NCI-H345 treated with DMSO at 0.1 percent for 48 hours (cell line): Measurements from ENCODE around the gene A2M.

Experiments
- DNase-seq: peaks from one replicate; lab custom pipeline; 2025; ENCODE audit not compliant: unreplicated experiment; lab: John Stamatoyannopoulos, UW

A2M gene

DNA sequence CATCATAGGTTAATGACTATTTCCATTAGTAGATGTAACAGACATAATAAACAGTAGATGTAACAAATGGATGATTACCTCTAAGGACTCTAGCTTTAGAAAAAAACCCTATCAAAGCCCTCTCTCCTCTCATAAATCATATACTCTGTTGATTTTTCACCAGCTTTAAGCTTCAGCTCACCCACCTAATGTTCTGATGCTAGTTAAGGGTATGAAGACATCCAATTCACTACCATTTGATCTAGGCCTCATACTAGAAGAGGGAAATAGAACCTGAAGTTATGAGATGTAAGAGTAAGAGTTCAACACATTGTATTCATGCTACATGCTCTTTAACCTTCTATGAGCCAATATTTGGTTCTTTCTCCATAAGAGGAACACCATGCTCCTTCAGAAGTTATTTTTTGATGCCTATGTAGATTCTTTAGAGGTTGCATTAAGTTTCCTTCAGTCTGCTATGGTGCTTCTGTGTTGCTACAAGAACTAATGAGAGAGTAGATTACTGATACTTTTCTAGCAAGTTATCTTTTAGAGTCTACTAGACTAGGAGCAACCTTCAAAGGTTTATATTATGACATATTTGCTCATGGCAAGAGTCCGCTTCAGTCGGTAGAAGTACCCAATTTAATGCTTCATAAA lies 16.0 kb downstream of the A2M start:
- no peak for DNase-seq

DNA sequence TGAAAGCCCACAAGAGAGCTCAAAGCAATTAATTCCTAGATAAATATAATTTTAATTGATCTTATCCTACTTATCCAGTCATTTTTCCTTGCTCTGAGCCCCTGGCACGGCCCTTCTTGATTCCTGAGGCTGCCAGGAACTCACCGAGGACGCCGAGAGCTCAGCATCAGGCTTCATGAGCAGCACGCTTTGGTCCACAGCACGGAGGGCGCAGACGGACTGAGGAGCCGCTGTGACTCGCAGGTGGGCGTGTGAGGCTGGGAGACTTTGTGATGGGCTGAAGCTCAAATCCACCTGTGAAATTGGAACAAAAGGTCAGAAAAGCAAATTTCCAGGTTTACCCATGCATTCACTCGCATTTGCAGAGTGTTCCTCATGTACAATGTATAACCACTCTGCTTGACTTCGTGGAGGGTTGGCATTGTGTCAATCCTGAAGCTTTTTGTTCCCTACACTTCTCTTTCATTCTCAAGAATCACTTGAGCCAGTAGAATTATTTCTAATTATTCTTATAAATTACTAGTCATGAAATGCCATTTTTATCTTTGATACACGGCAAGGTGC lies 17.2 kb downstream of the A2M start:
- no peak for DNase-seq

DNA sequence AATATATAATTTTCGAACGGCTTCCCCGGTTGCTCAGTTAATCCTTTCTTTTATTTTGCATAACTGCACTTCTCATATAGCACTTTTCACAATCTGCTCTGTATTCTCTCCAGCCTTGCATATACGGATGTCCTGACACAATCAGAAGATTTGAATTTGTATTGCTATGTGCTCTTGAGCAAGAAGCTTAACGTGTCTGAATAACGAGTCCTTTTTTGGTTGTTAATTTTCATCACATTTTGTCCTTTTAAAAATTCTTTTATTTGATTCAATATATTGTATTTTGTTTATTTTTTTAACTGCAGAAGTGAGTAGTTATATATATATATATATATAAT lies 17.6 kb downstream of the A2M start:
- DNase-seq: no peak

DNA sequence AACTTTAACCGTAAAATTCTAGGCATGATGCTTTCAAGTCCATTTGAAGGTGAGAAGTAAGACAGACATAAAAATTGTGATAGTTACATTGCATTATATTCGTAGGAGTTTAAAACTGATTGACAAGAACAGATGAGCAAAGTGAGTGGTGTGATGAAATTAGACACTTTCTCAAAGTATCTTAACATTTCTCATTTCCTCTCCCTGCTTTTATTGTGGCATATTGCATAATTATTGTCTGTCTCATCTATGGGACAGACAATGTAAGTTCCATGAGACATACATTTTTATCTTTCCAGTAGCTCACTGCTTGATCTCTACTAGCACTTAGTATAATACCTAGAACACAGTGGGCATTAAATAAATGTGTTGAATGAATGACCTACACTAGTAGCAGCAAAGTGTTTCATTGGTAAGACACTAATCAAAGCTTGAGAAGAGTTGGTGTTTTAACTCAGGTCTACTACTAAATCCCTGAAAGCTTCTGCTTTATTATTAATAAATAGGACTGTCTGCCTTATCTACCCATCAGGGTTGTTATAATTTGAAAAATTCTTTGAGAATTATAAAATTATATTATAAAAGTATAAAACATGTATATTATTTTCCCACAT lies 19.0 kb downstream of the A2M start:
- no peak for DNase-seq

DNA sequence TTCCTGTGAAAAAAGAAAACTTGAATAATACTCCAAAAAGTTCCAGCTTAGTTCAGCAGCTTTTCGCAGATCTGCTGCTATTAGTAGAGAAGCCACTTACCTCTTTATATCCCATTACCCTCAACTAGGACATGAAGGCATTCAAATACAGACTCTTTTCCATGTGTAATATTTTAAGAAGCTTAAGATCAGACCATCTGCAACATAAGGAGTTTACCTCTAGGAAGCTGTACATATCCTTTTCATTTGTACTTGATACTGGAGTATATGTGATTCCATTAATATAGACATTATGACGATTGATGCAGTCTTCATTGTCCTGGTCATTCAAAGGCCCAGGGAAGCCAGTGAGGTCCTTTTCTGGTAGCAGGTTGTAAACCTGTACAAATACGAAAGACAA lies 20.4 kb downstream of the A2M start:
- DNase-seq: no peak

DNA sequence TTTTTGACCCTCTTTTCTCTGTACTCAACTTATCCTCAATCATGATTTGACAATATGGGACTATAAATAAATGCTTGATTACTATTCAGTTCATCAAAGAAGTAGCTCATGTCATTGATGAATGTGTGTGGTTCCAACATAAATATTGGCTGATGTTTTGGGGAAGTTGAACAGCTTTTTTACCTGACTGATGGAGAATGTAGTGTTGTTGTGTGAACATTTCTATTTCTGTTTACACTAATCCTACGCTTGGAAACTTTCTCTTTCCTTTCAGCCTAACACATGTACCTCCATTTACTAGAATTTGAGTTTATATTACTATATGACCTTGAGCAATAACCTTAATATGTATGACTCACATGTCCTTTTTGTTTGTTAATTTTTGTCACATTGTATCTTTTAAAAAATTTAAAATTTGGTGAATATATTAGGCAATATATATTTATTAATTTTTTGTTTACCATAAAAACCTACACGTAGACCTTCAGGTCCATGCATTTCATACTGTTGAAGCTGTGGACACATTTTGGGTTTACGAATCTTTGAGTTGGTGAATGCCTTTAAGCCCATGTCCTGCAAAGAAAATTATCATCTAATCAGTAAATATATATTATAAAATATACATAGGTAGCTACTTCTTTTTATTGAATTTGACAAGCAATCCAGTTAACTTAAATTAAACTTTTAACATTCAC lies 21.1 kb downstream of the A2M start:
- no peak for DNase-seq

DNA sequence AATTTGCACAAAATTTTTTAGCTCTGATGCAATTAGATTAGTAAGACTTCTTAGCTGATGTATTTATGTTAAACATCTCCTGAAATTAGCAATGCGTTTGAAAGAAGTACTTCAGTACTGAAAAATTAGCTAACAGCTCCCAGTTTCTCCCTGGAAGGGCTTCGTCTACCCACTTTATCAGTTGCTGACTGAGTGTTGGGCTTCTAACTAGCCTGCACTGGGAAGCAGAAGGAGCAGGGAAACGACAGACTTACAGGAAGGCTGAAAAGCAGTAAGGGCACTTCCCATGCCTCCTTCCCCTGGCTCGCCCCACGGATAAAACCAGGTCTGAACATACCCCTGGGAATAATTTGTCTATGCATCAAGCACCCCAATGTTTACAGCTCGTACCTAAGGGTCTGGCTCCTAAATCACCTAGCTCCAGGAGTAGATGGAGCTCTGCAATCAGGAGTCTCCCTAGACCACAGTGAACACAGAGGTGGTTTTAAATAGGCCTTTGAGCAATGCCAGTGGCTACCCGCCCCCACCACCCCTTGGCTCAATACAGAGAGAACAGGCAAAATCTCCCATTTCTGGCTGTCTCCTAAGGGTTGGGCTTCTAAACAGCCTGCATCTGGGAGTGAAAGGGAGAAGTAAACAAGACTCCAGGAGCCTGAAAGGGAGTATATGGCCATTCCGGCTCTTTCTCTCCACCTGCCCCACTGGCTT lies 23.7 kb downstream of the A2M start:
- DNase-seq: no peak

DNA sequence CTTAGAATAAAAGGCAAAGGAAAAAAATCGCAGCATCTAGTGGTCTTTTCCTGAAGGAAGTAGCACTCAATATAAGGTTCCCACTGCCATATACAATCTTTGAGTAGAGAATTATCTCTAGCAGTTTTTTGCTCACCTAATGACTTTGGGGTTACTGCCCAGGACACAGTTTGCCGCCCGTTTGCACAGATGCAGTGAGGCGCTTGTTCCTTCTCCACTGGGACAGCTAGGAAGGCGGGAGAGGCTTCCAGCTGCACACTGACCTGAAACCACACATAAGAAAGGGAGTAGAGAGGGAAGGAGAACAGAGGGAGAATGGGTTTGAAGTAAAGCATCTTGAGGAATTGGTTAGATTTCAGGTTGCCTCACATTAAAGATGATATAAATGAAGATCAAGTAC lies 25.5 kb downstream of the A2M start:
- no peak for DNase-seq

DNA sequence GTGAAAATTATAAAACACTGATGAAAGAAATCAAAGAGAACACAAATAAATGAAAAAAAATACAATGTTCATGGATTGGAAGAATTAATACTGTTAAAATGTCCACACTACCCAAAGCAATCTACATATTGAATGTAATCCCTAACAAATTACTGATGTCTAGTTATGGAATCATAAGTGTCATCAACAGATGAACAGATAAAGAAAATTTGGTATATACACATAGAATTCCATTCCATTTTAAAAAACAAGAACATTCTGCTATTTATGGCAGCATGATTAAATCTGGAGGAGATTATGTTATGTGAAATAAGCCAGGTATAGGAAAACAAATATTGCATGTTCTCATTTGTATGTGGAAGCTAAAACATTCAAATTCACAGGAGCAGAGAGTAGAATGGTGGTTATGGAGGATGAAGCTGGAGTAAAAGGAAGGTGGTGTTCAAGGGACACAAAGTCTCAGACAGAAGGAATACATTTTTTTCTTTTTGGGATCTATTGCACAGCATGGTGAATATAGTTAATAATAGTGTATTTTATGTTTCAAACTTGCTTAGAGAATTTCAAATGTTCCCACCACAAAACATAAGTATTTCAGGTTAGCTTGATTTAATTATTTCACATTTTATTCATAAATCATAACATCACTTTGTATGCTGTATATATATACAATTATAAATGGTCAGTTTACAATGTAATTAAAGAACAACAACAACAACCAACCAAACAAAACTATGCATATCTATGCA lies 28.5 kb downstream of the A2M start:
- DNase-seq: no peak

DNA sequence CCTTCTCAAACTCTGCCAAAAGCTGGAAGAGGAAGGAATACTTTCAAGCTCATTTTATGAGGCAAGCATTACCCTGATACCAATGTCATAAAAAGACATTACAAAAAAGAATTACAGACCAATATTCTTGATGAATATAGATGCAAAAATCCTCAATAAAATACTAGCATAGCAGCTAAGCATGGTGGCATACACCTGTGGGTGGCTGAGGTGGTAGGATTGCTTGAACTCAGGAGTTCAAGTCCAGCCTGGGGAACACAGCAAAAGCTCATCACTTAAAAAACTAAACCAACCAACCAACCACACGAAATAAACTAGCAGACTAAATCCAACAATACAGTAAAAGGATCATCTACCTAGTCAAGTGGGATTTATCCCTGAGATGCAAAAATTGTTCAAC lies 29.6 kb downstream of the A2M start:
- DNase-seq: no peak

DNA sequence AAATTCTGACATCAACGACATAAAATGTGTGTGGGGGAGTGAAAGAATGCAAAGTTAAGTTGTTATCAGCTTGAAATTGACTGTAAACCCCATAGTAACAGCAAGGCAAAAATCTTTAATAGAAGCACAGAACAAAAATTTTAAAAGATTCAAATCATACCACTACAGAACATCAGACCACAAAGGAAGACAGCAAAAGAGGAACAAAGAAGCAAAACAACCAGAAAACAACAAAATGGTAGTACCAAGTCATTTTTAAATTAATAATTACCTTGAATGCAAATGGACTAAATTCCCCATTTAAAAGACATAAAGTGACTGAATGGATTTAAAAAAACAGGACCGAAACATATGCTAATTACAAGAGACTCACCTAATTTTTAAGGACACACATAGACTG lies 31.3 kb downstream of the A2M start:
- no peak for DNase-seq

DNA sequence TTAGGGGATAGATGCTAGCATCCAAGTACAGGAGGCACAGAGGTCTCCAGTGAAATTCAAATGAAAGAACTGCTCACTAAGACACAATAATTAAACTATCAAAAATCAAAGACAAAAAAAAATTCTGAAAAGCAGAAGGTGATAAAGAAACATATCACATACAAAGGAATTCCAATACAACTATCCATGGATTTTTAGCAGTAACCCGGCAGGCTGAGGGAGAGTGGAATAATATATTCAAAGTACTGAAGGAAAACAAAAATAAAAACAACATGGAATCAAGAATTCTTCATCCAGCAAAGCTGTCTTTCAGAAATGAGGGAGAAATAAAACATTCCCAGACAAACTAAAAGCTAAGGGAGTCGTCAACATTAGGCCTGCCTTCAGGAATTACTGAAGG lies 31.9 kb downstream of the A2M start:
- DNase-seq: no peak

DNA sequence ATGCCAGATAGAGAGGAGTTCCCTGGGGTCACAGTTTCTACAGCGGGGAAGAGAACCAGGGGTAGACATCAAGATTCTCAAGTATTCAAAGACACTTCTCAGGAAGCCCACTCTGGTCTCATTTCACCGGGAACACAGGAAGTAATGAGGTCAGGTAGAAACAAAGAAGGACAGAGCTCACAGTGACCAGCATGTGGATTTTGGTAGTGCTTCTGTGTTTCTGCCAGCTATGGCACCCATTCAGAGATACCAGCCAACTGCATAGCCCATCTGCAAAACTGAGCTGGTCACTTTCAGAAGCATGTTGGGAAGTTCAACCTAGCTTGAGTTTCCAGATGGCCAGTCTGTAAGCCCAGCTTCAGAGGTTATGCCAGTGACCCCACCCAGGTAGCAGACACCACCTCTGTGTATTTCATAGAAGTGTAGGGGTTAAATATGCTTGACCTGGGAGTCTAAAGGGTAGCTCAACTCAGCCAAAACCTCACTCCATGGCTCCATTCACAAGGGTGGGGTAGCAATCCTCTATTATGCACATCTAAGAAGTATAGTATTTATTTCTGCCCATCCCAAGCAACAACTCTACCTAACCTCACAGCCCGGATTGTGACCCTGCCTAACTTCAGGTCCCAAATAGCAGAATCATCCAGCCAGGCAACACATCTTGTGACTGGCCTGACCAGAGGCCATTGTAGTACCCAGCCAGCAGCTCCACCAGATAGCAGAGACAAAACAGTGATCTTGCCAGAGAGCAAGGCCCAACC lies 33.9 kb downstream of the A2M start:
- DNase-seq: no peak

DNA sequence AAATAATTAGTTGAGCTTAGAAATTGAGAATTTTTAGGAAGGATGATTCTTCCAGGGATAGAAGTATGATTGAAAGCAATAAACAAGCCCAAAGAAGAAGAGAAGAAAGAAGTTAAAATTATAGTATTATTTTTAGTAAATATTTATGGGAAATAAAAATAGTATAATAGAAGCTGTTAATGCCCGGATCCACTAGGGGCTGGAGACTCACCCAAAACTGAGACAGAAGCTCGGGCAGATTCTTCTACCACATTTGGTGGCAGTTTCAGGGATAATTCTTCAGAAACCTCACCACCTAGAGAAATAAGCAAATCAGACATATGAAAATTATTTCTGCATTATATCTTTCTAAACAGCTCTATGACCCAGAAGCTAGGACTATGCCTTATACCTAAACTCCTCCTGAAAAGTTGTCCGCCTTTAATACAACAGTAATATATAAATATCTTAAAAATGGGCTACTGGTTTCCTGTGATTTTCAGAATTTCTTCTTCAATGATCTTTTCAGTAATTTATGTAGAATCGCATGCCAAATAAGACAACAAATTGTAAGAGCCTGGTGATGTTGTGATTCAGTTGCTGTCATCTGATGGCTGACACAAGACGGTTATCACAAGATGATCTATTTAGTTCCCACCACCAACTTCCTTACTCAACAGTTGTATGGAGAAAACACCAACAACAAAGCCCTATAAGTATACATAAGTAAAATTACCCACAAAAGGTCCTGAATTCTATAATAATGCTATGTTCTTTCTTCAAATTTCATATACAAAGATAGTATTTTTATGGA lies 35.6 kb downstream of the A2M start:
- DNase-seq: no peak

DNA sequence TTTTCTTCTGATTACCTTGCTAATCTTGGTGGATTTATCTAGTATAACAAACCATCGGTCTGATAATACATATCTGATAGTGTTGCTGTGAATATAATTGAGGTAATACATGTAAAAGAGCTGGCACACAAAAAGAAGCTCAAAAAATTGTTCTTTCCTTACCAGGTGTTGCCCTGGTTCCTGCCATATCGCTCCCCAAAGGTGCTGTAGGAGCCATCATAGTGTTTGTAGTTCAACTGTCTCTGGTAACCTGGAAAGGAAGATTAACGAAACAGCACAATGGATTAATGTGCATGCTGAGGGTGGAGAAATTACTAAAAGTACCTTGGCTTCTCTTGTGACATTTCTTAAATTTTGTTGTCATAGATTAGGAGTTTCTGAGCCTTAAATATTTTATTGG lies 36.6 kb downstream of the A2M start:
- no peak for DNase-seq

DNA sequence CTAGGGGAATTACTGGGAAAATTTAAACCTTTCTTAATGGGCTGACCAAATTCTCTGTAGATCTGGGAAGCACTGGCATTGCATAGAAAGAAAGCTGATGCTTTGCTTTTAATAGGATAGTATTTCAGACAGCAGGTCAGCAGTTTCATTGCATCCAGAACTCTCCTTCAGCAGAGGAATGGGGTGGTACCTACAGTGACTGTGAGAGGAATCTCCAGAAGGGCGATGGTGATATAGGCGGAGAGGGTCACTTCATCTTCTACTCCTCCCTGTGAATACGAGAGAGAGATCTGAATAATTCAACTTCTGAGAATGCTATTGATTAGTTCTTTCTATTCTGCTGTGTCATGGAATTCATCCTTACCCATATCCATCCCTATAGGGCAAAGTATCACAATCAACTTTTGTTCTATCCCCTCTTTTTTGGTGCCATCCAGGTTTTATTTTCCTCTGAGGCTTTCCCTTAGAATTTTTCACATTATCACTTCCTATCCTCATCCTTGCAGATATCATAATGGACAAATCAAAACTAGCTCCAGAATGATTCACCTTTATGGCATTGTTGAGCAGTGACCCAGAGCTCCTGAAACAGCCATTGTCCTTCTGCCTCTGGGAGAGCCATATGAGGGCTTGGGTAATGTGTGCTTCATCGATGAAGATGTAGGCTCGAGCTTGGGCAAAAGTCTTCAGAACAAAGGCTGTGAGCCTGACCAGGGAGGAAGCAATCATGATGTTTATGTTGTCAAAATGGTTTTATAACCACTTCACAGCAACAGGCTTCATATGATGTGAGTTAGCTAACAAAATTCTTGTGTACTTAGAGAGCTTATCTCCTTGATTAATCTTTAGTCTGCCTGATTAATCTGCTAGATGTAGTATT lies 38.3 kb downstream of the A2M start:
- no peak for DNase-seq

DNA sequence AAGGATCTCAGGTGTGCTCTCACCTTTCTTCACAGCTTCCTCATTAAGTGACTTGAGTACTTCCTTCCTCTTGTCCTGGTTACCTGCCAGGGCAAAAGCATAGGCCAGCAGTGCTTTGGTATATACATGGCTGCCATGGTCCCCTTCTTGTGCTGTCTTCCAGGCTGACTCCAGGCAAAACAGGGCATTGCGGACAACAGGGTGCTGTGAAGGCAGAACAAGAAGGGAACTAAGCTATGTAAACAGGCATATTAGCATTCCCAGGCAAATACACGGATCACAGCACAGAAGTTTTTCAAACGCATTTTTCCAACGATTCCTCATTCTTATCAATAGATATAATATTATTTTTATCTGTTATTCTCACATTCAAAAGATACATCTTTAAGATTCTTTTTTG lies 39.0 kb downstream of the A2M start:
- no peak for DNase-seq

DNA sequence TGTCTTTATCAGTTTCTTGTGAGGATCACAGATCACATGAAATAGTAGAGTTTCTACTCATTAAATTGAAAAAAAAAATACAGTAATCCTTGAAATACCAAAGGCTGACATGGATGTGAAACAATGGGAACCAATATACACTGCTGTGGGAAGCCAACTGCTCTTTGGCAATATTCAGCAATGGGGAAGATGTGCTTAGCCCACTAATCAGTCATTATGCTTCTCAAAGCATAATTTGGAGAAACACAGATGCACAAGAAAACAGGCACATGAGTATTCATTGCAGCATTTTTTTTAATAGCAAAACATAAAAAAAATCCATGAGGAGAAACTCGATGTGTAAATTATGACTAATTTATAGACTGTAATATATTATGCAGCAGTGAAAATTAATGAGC lies 40.6 kb downstream of the A2M start:
- DNase-seq: no peak
